Cardiac muscle cell (in vitro differentiated cells and primary cell): ENCODE measurements around the gene GJA9. TPM values are rescaled to one million over a fixed set of nuclear protein-coding genes. Genes with fewer than 3 reads are reported as not detected.

ENCODE experiments used
- DNase-seq, 2 donors: peaks; one replicate each; pipeline versions ENCODE4 v3.0.0 to v3.0.0-alpha.2; 2010 to 2017; ENCODE audit warnings: low read depth in 1 of 2, low spot score in 1 of 2
- H3K27ac ChIP-seq: fragments of 200-600 bp; sonication (generic); 2 replicates; pipeline ENCODE4 v1.5.1; 2016
- H3K27me3 ChIP-seq: fragments of 200-600 bp; sonication (generic); 2 replicates; pipeline ENCODE4 v1.6.0; 2016; ENCODE audit warnings: control low read depth
- H3K36me3 ChIP-seq: fragments of 200-600 bp; sonication (generic); 2 replicates; pipeline ENCODE4 v1.5.1; 2016; ENCODE audit warnings: control low read depth
- H3K4me1 ChIP-seq: fragments of 200-600 bp; sonication (generic); 2 replicates; pipeline ENCODE4 v1.8.1; 2017; ENCODE audit warnings: low read depth, mild to moderate bottlenecking, mixed run types
- H3K4me3 ChIP-seq: fragments of 200-600 bp; sonication (generic); 2 replicates; pipeline ENCODE4 v1.5.1; 2016; ENCODE audit warnings: mild to moderate bottlenecking
- H3K9me3 ChIP-seq: fragments of 200-600 bp; sonication (generic); 2 replicates; pipeline ENCODE4 v1.5.1; 2017; ENCODE audit warnings: low read depth, mild to moderate bottlenecking, control low read depth
- polyA plus RNA-seq: library from polyadenylated mRNA; unstranded; fragments of >200 nt; fragmentation: Nextera tagmentation; extraction: Ambion mirVana; gene quantifications from 2 replicates; pipeline ENCODE4 v1.2.1, GENCODE V29; 2016
- total RNA-seq: library from RNA; depleted of rRNA; stranded (reverse); fragments of >200 nt; gene quantifications from 2 replicates; pipeline ENCODE4 v1.2.3, GENCODE V29; 2016
- TF ChIP-seq, protein P1 (sequence below): IDR thresholded peaks from 2 replicates; pipeline ENCODE4 v1.5.1; 2012; ENCODE audit warnings: low read depth, mild to moderate bottlenecking, low read length

The GJA9 gene
- total and polyA plus RNA-seq, 2 experiments from 2014 or later: not detected

DNA sequence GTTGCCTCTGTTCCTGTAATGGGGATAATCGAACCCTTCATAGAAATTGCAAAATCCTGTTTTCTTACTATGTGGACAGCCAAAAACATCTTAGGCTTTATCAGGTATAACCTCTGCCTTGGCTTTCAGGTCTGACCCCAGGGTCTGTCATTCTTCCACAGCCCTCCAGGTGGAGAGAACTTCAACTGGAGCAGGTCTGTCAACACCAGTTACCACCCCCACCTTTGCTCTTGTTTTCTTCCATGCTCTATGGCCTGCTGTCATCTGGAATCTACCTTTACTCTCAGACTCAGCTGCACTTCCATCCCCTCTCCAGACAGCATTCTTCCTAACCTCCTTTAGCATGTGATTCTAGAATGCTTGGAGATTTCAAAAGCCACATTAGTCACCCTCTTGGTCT, 10.4 kb upstream of the GJA9 start:
- H3K36me3 ChIP-seq: no peaks in the 10 kb centered on the region
- TF ChIP-seq, protein P1, sequence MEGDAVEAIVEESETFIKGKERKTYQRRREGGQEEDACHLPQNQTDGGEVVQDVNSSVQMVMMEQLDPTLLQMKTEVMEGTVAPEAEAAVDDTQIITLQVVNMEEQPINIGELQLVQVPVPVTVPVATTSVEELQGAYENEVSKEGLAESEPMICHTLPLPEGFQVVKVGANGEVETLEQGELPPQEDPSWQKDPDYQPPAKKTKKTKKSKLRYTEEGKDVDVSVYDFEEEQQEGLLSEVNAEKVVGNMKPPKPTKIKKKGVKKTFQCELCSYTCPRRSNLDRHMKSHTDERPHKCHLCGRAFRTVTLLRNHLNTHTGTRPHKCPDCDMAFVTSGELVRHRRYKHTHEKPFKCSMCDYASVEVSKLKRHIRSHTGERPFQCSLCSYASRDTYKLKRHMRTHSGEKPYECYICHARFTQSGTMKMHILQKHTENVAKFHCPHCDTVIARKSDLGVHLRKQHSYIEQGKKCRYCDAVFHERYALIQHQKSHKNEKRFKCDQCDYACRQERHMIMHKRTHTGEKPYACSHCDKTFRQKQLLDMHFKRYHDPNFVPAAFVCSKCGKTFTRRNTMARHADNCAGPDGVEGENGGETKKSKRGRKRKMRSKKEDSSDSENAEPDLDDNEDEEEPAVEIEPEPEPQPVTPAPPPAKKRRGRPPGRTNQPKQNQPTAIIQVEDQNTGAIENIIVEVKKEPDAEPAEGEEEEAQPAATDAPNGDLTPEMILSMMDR: no peak
- no peaks in the 10 kb centered on the region for H3K9me3 ChIP-seq
- H3K4me3 ChIP-seq: no peak overlapping the region
- no peaks in the 10 kb centered on the region for H3K4me1 ChIP-seq
- no peaks in the 10 kb centered on the region for H3K27me3 ChIP-seq
- H3K27ac ChIP-seq: no peak overlapping the region
- DNase-seq: peak in 1 of 2 donors; percentile 15

DNA sequence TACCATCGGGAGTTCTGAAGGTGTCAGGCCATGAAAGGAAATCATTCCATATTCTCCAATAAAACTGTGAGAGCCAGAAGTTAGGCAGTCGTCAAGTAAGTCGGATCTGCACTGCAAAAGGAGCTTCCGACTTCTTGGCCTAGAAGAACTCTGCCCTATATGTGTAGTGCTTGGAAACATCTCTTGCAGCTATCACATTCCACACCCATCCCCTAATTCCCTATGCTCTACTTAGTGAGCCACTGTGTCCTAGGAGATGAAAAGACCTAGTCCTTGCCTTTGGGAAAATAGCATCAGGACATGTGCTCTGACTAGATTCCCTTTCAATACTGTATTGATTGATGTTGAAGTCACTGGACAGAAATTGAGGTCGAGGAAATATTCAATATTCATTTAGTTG, 8.2 kb upstream of the GJA9 start:
- H3K4me1 ChIP-seq: no peaks in the 10 kb centered on the region
- no peaks in the 10 kb centered on the region for H3K36me3 ChIP-seq
- TF ChIP-seq, protein P1: no peak
- no peaks in the 10 kb centered on the region for H3K9me3 ChIP-seq
- H3K27ac ChIP-seq: no peak overlapping the region
- no peak overlapping the region for H3K4me3 ChIP-seq
- DNase-seq: no peak
- H3K27me3 ChIP-seq: no peaks in the 10 kb centered on the region

DNA sequence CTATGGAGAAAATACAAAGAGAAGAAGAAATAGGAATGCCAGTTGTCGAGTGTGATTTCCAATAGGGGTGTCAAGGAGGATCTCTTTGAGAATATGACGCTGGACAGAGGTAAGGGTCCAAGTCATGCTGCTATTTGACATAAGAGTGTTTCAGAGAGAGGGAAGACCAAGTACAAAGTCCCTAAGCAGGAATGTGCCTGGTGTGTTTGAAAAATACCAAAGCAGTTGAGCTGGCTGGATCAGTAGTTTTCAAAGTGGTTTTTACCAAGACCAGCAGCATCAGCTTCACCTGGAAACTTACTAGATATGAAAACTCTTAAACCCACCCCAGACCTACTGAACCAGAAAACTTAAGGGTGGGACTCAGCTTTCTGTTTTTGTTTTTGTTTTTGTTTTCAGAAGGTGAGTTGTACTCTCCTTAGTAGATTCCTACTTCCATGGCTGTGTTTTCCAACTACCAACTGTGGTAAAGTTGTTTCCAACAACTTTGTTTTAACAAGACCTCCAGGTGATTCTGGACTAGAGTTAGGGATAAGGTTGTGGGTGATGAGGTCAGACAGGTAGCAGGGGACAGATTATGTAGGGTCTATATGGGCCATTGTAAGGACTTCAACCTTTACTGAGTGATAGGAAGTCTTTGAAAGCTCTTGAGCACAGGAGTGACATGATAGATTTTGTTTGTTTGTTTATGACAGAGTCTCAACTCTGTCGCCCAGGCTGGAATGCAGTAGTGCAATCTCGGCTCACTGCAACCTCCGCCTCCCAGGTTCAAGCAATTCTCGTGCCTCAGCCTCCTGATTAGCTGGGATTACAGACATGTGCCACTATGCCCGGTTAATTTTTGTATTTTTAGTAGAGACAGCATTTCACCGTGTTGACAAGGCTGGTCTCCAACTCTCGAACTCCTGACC, 7.3 kb upstream of the GJA9 start:
- no peak for DNase-seq
- Histone ChIP-seq H3K36me3 (no peaks in the 10 kb centered on the region), H3K9me3 (no peaks in the 10 kb centered on the region), H3K27ac (no peak overlapping the region), H3K4me1 (no peaks in the 10 kb centered on the region), H3K4me3 (no peak overlapping the region), H3K27me3 (no peaks in the 10 kb centered on the region)
- TF ChIP-seq, protein P1: no peak

DNA sequence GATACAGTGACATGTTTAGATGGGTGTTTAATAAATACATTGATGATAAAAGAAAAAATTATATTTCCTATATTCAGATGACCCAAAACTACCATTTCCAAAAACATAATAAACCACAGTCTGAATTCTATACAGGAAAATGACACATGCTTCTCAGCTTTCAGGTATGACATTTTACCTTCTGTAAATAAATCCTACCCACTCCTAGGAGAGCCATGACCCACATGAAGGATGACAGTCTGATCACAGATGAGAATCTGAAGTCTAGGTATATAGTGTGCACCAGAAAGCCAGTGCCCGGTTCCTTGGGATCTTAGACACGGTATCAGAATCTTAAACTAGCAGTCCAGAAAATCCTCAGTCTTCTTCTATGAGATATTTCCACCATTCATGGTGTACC, 3.7 kb upstream of the GJA9 start:
- TF ChIP-seq, protein P1: no peak
- no peaks in the 10 kb centered on the region for H3K27me3 ChIP-seq
- H3K4me1 ChIP-seq: no peaks in the 10 kb centered on the region
- no peaks in the 10 kb centered on the region for H3K9me3 ChIP-seq
- H3K27ac ChIP-seq: no peak overlapping the region
- DNase-seq: no peak
- no peaks in the 10 kb centered on the region for H3K36me3 ChIP-seq
- no peak overlapping the region for H3K4me3 ChIP-seq

DNA sequence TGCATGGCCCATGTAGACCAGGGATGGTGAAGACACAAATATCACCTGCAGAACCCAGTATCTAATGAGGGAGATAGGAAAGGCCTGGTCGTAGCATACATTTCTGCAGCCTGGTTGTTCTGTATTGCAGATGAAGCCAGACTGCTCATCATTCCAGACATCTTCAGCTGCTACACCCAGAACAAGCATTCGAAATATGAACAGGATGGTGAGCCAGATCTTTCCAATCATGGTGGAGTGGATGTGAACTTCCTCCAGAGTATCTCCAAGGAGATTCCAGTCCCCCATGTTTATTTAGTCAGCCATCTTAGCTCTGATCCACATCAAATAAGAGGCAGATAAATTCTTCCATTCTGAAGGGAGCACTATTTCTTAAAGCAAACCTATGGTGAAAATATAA, 5.6 kb downstream of the GJA9 start:
- Histone ChIP-seq H3K36me3 (no peaks in the 10 kb centered on the region), H3K27me3 (no peaks in the 10 kb centered on the region)
- DNase-seq: no peak

More for the DNA sequence above, 5.6 kb downstream of the GJA9 start:
- no peaks in the 10 kb centered on the region for H3K9me3 ChIP-seq
- no peak overlapping the region for H3K27ac ChIP-seq
- H3K4me3 ChIP-seq: no peak overlapping the region
- peaks cover 5% of the 10 kb centered on the region for H3K4me1 ChIP-seq
- TF ChIP-seq, protein P1: no peak
